IMR-90 (cell line): ENCODE data around the gene SLC31A1. TPM values are rescaled to one million over a fixed set of nuclear protein-coding genes. Genes with fewer than 3 reads are reported as not detected.

Experiments
- ATAC-seq: fragments of 200-7000 bp; cut with Tn5 transposase; 2 replicates; pipeline ENCODE4 v1.9.1; 2020; ENCODE audit warnings: low read depth, mild to moderate bottlenecking, moderate library complexity
- BruUV-seq: library from RNA; stranded (reverse); fragments of 400-500 nt; replicated peaks from 2 replicates; lab custom pipeline; 2021; lab: Mats Ljungman, UMichigan
- CTCF ChIA-PET: fragments of 300-600 bp; formaldehyde crosslinking; extraction: SDS; loops from one replicate; lab custom pipeline; 2021; ENCODE audit warnings: antibody characterized with exemption; lab: Yijun Ruan, JAX
- POLR2A ChIA-PET: fragments of 300-600 bp; sonication (Branson Sonifier 250); formaldehyde crosslinking; loops from one replicate; lab custom pipeline; 2022; ENCODE audit warnings: antibody characterized with exemption; ENCODE audit not compliant: unreplicated experiment; lab: Charles Lee
- DNase-seq: peaks from one replicate; pipeline ENCODE4 v3.0.0; 2013
- H2AFZ ChIP-seq: replicated peaks from 2 replicates; pipeline ENCODE3; 2013; ENCODE audit warnings: low read length, mild to moderate bottlenecking; ENCODE audit not compliant: poor library complexity
- H2AK5ac ChIP-seq: 2 replicates; pipeline ENCODE4 v1.6.1; 2013; ENCODE audit warnings: low read depth, low read length, inconsistent platforms
- H2AK9ac ChIP-seq: replicated peaks from 2 replicates; pipeline ENCODE3; 2013; ENCODE audit warnings: mild to moderate bottlenecking, low read depth, low read length, moderate library complexity; ENCODE audit not compliant: poor library complexity
- H2BK120ac ChIP-seq: 2 replicates; pipeline ENCODE4 v1.6.1; 2013; ENCODE audit warnings: low read depth, low read length, inconsistent platforms
- H2BK15ac ChIP-seq: 3 replicates; pipeline ENCODE4 v1.6.1; 2013; ENCODE audit warnings: low read depth, low read length, inconsistent platforms
- H2BK20ac ChIP-seq: 2 replicates; pipeline ENCODE4 v1.6.1; 2013; ENCODE audit warnings: low read depth, mild to moderate bottlenecking, inconsistent platforms, low read length, moderate library complexity
- H2BK5ac ChIP-seq: 2 replicates; pipeline ENCODE4 v1.6.1; 2013; ENCODE audit warnings: mild to moderate bottlenecking, low read depth, low read length, inconsistent platforms; ENCODE audit not compliant: poor library complexity, severe bottlenecking
- H3K14ac ChIP-seq: replicated peaks from 2 replicates; pipeline ENCODE4 v1.6.1; 2013; ENCODE audit warnings: low read depth, low read length, inconsistent platforms
- H3K18ac ChIP-seq: 2 replicates; pipeline ENCODE4 v1.6.1; 2013; ENCODE audit warnings: low read depth, low read length, control low read depth
- H3K23ac ChIP-seq: 2 replicates; pipeline ENCODE4 v1.6.1; 2013; ENCODE audit warnings: low read depth, low read length, inconsistent platforms
- H3K27ac ChIP-seq: 2 replicates; pipeline ENCODE4 v1.5.1; 2013; ENCODE audit warnings: mild to moderate bottlenecking, control low read depth, low read length; ENCODE audit not compliant: insufficient read depth
- H3K27me3 ChIP-seq: 2 replicates; pipeline ENCODE4 v1.6.1; 2013; ENCODE audit warnings: low read length; ENCODE audit not compliant: control insufficient read depth, insufficient read depth
- H3K36me3 ChIP-seq: 2 replicates; pipeline ENCODE4 v1.6.1; 2013; ENCODE audit warnings: low read length, mixed read lengths; ENCODE audit not compliant: control insufficient read depth, insufficient read depth
- H3K4ac ChIP-seq: 2 replicates; pipeline ENCODE4 v1.6.1; 2013; ENCODE audit warnings: low read depth, low read length, inconsistent platforms
- H3K4me1 ChIP-seq: 2 replicates; pipeline ENCODE4 v1.6.1; 2013; ENCODE audit warnings: low read length, mixed read lengths; ENCODE audit not compliant: control insufficient read depth, insufficient read depth
- H3K4me2 ChIP-seq: 2 replicates; pipeline ENCODE4 v1.6.1; 2013; ENCODE audit warnings: low read depth, mild to moderate bottlenecking, control low read depth, low read length, moderate library complexity
- H3K4me3 ChIP-seq: 2 replicates; pipeline ENCODE4 v1.5.1; 2013; ENCODE audit warnings: low read depth, mild to moderate bottlenecking, control low read depth, low read length, moderate library complexity; ENCODE audit not compliant: insufficient read depth
- H3K56ac ChIP-seq: 2 replicates; pipeline ENCODE4 v1.6.1; 2013; ENCODE audit warnings: low read length, inconsistent platforms; ENCODE audit not compliant: insufficient read depth; ENCODE audit errors: extremely low read depth
- H3K79me1 ChIP-seq, 2 experiments: 2 replicates each; pipeline ENCODE4 v1.6.1; 2013; ENCODE audit warnings: low read length in 2 of 2, inconsistent platforms in 1 of 2, low read depth in 1 of 2
- H3K9ac ChIP-seq: 2 replicates; pipeline ENCODE4 v1.6.1; 2013; ENCODE audit warnings: low read depth, low read length, control low read depth
- H3K9me1 ChIP-seq: 2 replicates; pipeline ENCODE4 v1.6.1; 2013; ENCODE audit warnings: low read length, inconsistent platforms; ENCODE audit not compliant: insufficient read depth
- H3K9me3 ChIP-seq: 2 replicates; pipeline ENCODE4 v1.6.1; 2013; ENCODE audit warnings: low read length; ENCODE audit not compliant: control insufficient read depth, insufficient read depth
- H4K20me1 ChIP-seq: 2 replicates; pipeline ENCODE4 v1.6.1; 2013; ENCODE audit warnings: low read length, inconsistent platforms; ENCODE audit not compliant: insufficient read depth
- H4K5ac ChIP-seq: 2 replicates; pipeline ENCODE4 v1.6.1; 2013; ENCODE audit warnings: mild to moderate bottlenecking, low read depth, low read length, control low read depth
- H4K8ac ChIP-seq, 2 experiments: 2 replicates each; pipeline ENCODE4 v1.6.1; 2013; ENCODE audit warnings: low read depth in 2 of 2, low read length in 2 of 2, control low read depth in 1 of 2, inconsistent platforms in 1 of 2
- H4K91ac ChIP-seq: 2 replicates; pipeline ENCODE4 v1.6.1; 2013; ENCODE audit warnings: low read depth, low read length, inconsistent platforms; ENCODE audit not compliant: insufficient read depth
- CEBPB ChIP-seq: IDR thresholded peaks from 2 replicates; pipeline ENCODE4 v1.6.1; 2012; ENCODE audit warnings: low read depth, low read length, improper control_type of control experiment
- FOS ChIP-seq: fragments of 150-350 bp; IDR thresholded peaks from 2 replicates; pipeline ENCODE4 v1.6.1; 2016; ENCODE audit warnings: low read depth, low read length
- MAZ ChIP-seq: IDR thresholded peaks from 2 replicates; pipeline ENCODE4 v1.6.1; 2012; ENCODE audit warnings: low read depth, mild to moderate bottlenecking, low read length, improper control_type of control experiment, moderate library complexity, borderline replicate concordance
- MXI1 ChIP-seq: IDR thresholded peaks from 2 replicates; pipeline ENCODE4 v1.6.1; 2012; ENCODE audit warnings: low read depth, mild to moderate bottlenecking, low read length, moderate library complexity, borderline replicate concordance
- RAD21 ChIP-seq: IDR thresholded peaks from 2 replicates; pipeline ENCODE4 v1.6.1; 2012; ENCODE audit warnings: low read length, improper control_type of control experiment
- RFX5 ChIP-seq: IDR thresholded peaks from 2 replicates; pipeline ENCODE4 v1.8.0; 2012; ENCODE audit warnings: low read depth, mild to moderate bottlenecking, low read length, moderate library complexity
- SMC3 ChIP-seq: fragments of 150-350 bp; IDR thresholded peaks from 2 replicates; pipeline ENCODE4 v1.6.1; 2016; ENCODE audit warnings: low read depth, mild to moderate bottlenecking, antibody characterized with exemption, low read length, moderate library complexity
- USF2 ChIP-seq: fragments of 150-350 bp; IDR thresholded peaks from 2 replicates; pipeline ENCODE4 v1.6.1; 2017; ENCODE audit warnings: mild to moderate bottlenecking, antibody characterized with exemption, low read length, low read depth
- WGBS, 2 experiments: methylation state at CpG; one replicate each; pipeline versions ENCODE4 v1.1.5 to v1.1.7; 2013; ENCODE audit warnings: missing lambda C conversion rate in 2 of 2; ENCODE audit not compliant: insufficient read length in 1 of 2; ENCODE audit errors: extremely low coverage in 2 of 2; 5-methylcytosine and 5-hydroxymethylcytosine counted together
- dilution Hi-C: fragments of 300-500 bp; cut with HindIII; formaldehyde crosslinking; loops from one replicate; pipeline ENCODE4 v1.14.3; 2018; ENCODE audit warnings: low sequenced_read_pairs; ENCODE audit not compliant: unreplicated experiment
- in situ Hi-C: fragments of 300-500 bp; cut with MboI; formaldehyde crosslinking; loops from 3 replicates; pipeline ENCODE4 v1.14.3; 2019; ENCODE audit warnings: low sequenced_read_pairs, inconsistent platforms, mixed read lengths
- intact Hi-C: fragments of 100-400 bp; cut with micrococcal nuclease; formaldehyde crosslinking; loops from 2 replicates; pipeline ENCODE4 v1.10.0; 2022
- polyA plus RNA-seq, 3 experiments: library from polyadenylated mRNA; depleted of rRNA; stranded (reverse); fragments of >200 nt; gene quantifications; 2 replicates each; pipeline ENCODE4 v1.2.3, GENCODE V29; 2012; ENCODE audit warnings: low replicate concordance in 1 of 3
- total RNA-seq: library from RNA; depleted of rRNA; stranded (reverse); fragments of >200 nt; gene quantifications from 2 replicates; pipeline ENCODE4 v1.2.3, GENCODE V29; 2012
- TF ChIP-seq, protein P1 (sequence below): fragments of 150-350 bp; IDR thresholded peaks from 2 replicates; pipeline ENCODE4 v1.6.1; 2016; ENCODE audit warnings: low read depth, mild to moderate bottlenecking, low read length, moderate library complexity, borderline replicate concordance
- TF ChIP-seq, protein P2 (sequence below): conservative IDR thresholded peaks from 2 replicates; pipeline ENCODE4 v1.5.1; 2012; ENCODE audit warnings: mild to moderate bottlenecking, low read depth, low read length, improper control_type of control experiment

The SLC31A1 gene
- total and polyA plus RNA-seq, 2 of the 4 experiments (the other 2 are of a cell fraction): 17.9 to 23.3 TPM

DNA sequence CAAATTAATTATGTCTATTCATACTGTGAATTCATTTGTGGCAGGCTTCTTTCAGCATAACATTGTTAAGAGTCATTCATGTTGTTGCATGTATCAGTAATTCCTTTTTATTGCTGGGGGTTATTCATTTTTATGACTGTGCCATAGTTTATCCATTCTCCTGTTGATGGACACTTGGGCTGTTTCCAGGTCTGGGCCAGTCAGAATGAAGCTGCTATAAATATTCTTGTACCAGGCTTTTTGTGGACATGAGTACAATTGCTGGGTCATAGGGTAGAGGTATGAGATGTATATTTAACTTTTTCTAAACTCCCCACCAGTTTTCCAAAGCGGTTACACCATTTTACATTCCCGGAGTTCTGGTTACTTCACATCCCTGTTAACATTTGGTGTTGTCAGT is 67.7 kb downstream of the SLC31A1 start:
- H2BK5ac ChIP-seq: no peak overlapping the region
- peaks cover 5% of the 10 kb centered on the region for H3K9me1 ChIP-seq
- H4K8ac ChIP-seq: no peak overlapping the region
- H2BK15ac ChIP-seq: no peak overlapping the region
- no peaks in the 10 kb centered on the region for H3K27me3 ChIP-seq
- peaks cover 0 to 5% of the 10 kb centered on the region in 2 experiments; a peak in 2 of 4 replicates for H3K79me1 ChIP-seq
- dilution Hi-C loops: no loop called here
- DNase-seq (no peak), ATAC-seq (no peak)
- no peak overlapping the region for H3K23ac ChIP-seq
- H2BK120ac ChIP-seq: no peak overlapping the region
- BruUV-seq: no TSS peak
- CTCF ChIA-PET: no interaction called here
- TF ChIP-seq, protein P1, sequence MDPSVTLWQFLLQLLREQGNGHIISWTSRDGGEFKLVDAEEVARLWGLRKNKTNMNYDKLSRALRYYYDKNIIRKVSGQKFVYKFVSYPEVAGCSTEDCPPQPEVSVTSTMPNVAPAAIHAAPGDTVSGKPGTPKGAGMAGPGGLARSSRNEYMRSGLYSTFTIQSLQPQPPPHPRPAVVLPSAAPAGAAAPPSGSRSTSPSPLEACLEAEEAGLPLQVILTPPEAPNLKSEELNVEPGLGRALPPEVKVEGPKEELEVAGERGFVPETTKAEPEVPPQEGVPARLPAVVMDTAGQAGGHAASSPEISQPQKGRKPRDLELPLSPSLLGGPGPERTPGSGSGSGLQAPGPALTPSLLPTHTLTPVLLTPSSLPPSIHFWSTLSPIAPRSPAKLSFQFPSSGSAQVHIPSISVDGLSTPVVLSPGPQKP: no peak
- TF ChIP-seq SMC3 (no peak), MAZ (no peak), CEBPB (no peak), FOS (no peak), USF2 (no peak), MXI1 (no peak), RFX5 (no peak), RAD21 (no peak)
- TF ChIP-seq, protein P2, sequence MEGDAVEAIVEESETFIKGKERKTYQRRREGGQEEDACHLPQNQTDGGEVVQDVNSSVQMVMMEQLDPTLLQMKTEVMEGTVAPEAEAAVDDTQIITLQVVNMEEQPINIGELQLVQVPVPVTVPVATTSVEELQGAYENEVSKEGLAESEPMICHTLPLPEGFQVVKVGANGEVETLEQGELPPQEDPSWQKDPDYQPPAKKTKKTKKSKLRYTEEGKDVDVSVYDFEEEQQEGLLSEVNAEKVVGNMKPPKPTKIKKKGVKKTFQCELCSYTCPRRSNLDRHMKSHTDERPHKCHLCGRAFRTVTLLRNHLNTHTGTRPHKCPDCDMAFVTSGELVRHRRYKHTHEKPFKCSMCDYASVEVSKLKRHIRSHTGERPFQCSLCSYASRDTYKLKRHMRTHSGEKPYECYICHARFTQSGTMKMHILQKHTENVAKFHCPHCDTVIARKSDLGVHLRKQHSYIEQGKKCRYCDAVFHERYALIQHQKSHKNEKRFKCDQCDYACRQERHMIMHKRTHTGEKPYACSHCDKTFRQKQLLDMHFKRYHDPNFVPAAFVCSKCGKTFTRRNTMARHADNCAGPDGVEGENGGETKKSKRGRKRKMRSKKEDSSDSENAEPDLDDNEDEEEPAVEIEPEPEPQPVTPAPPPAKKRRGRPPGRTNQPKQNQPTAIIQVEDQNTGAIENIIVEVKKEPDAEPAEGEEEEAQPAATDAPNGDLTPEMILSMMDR: no peak
- H4K91ac ChIP-seq: no peak overlapping the region
- no peak overlapping the region for H4K5ac ChIP-seq
- no peak overlapping the region for H2AFZ ChIP-seq
- H2AK9ac ChIP-seq: no peak overlapping the region
- H2AK5ac ChIP-seq: no peak overlapping the region
- no peak overlapping the region for H3K27ac ChIP-seq
- peaks cover 6% of the 10 kb centered on the region; the same call in 1 of the 2 replicates for H4K20me1 ChIP-seq
- H2BK20ac ChIP-seq: no peak overlapping the region
- intact Hi-C loops: no loop called here
- H3K14ac ChIP-seq: no peak overlapping the region
- no peak overlapping the region for H3K18ac ChIP-seq
- H3K9me3 ChIP-seq: no peaks in the 10 kb centered on the region
- H3K4me1 ChIP-seq: peaks cover 3% of the 10 kb centered on the region; the same call in 1 of the 2 replicates
- H3K4me3 ChIP-seq: no peak overlapping the region
- H3K4ac ChIP-seq: no peak overlapping the region
- POLR2A ChIA-PET: no interaction called here
- H3K36me3 ChIP-seq: peaks cover 55% of the 10 kb centered on the region
- H3K9ac ChIP-seq: no peak overlapping the region
- in situ Hi-C loops: no loop called here
- no CpG with 5 or more reads among the region's 2 CpGs for WGBS, 2 experiments
- H3K4me2 ChIP-seq: no peak overlapping the region
- no peak overlapping the region for H3K56ac ChIP-seq
